Activated CD8-positive, alpha-beta T cell treated with anti-CD3 and anti-CD28 coated beads for 36 hours (primary cell): ENCODE results near the gene TRIM59. TPM values are rescaled to one million over a fixed set of nuclear protein-coding genes. Genes with fewer than 3 reads are reported as not detected.

ENCODE experiments used
- ATAC-seq: fragments of 200-7000 bp; cut with Tn5 transposase; one replicate; pipeline ENCODE4 v1.10.0; 2021; ENCODE audit warnings: mild to moderate bottlenecking, moderate library complexity
- CTCF ChIA-PET: fragments of 350-600 bp; sonication (Branson Sonifier 250); formaldehyde crosslinking; loops from one replicate; lab custom pipeline; 2021; ENCODE audit warnings: antibody characterized with exemption; lab: Charles Lee
- POLR2A ChIA-PET: fragments of 350-600 bp; sonication (Branson Sonifier 250); formaldehyde crosslinking; loops from one replicate; lab custom pipeline; 2021; ENCODE audit warnings: antibody characterized with exemption; lab: Charles Lee
- DNase-seq: peaks from one replicate; pipeline ENCODE4 v3.0.0-alpha.2; 2020
- H3K27ac Mint-ChIP-seq: one replicate; pipeline ENCODE4 v1.8.0; 2021; ENCODE audit warnings: mild to moderate bottlenecking, mixed read lengths
- H3K27me3 Mint-ChIP-seq: one replicate; pipeline ENCODE4 v1.8.0; 2021; ENCODE audit warnings: mixed read lengths
- H3K36me3 Mint-ChIP-seq: one replicate; pipeline ENCODE4 v1.8.0; 2021; ENCODE audit warnings: low read depth, mixed read lengths
- H3K4me1 Mint-ChIP-seq: one replicate; pipeline ENCODE4 v1.8.0; 2021; ENCODE audit warnings: low read depth, mixed read lengths
- H3K4me3 Mint-ChIP-seq: one replicate; pipeline ENCODE4 v1.8.0; 2021; ENCODE audit warnings: mild to moderate bottlenecking, moderate library complexity, mixed read lengths
- H3K9me3 Mint-ChIP-seq: one replicate; pipeline ENCODE4 v1.8.0; 2021; ENCODE audit warnings: mixed read lengths
- intact Hi-C: fragments of 100-400 bp; cut with micrococcal nuclease; formaldehyde crosslinking; loops from one replicate; pipeline ENCODE4 v1.10.0; 2022
- total RNA-seq, 2 experiments: library from RNA; stranded (reverse); gene quantifications; one replicate each; pipeline ENCODE4 v1.2.3, GENCODE V29; 2021
- TF ChIP-seq, protein P1 (sequence below): fragments of 200-600 bp; IDR thresholded peaks from one replicate; pipeline ENCODE4 v1.8.0; 2022; ENCODE audit warnings: antibody characterized with exemption, mild to moderate bottlenecking

TRIM59 gene
- total RNA-seq, 2 experiments from 2014 or later, result 27.0 to 27.8 TPM

DNA sequence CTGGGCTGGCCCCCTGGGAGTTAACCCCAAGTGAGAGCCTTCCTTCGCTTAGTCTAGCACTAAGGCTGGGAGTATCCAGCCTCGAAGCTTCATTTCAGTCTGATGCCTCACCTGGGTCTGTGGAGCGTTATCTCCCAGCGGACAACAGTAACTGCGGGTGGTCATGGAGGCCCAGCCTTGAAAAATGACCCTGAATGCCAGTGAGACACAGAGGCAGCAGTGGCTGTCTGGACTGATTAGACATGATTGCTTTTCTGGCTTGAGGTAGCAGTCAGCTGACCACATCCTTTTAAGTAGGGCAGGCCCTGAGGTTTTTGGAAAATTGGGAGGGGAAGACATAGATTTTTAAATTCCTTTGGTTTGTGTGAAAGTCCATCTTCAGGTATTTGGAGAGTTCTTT is 28.2 kb upstream of the TRIM59 start:
- intact Hi-C loops, result no loop called here
- ChIA-PET CTCF (no interaction called here), POLR2A (no interaction called here)
- H3K27ac Mint-ChIP-seq, result no peak overlapping the region
- H3K36me3 Mint-ChIP-seq, result no peaks in the 10 kb centered on the region
- no peaks in the 10 kb centered on the region for H3K9me3 Mint-ChIP-seq
- TF ChIP-seq, protein P1, sequence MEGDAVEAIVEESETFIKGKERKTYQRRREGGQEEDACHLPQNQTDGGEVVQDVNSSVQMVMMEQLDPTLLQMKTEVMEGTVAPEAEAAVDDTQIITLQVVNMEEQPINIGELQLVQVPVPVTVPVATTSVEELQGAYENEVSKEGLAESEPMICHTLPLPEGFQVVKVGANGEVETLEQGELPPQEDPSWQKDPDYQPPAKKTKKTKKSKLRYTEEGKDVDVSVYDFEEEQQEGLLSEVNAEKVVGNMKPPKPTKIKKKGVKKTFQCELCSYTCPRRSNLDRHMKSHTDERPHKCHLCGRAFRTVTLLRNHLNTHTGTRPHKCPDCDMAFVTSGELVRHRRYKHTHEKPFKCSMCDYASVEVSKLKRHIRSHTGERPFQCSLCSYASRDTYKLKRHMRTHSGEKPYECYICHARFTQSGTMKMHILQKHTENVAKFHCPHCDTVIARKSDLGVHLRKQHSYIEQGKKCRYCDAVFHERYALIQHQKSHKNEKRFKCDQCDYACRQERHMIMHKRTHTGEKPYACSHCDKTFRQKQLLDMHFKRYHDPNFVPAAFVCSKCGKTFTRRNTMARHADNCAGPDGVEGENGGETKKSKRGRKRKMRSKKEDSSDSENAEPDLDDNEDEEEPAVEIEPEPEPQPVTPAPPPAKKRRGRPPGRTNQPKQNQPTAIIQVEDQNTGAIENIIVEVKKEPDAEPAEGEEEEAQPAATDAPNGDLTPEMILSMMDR, result no peak
- ATAC-seq, result no peak
- no peak for DNase-seq
- H3K4me3 Mint-ChIP-seq, result no peak overlapping the region
- H3K27me3 Mint-ChIP-seq, result peaks cover 10% of the 10 kb centered on the region
- H3K4me1 Mint-ChIP-seq, result no peaks in the 10 kb centered on the region

DNA sequence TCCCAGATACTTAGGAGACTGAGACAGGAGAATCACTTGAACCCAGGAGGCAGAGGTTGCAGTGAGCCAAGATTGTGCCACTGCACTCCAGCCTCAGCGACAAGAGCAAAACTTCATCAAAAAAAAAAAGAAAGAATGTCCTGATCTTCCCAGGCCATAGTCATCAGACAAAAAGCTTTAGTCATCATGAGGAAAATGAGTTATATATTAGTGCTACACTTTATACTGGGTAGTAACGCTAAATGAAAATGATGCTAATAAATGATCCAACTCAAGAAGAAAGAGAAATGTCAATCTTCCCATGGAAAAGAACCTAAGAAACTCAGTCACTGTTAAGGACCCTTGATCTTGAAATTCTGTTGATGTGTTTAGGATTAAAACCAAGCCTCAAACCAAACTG is 26.3 kb upstream of the TRIM59 start:
- Mint-ChIP-seq H3K36me3 (no peaks in the 10 kb centered on the region), H3K4me1 (no peaks in the 10 kb centered on the region), H3K9me3 (peaks cover 6% of the 10 kb centered on the region), H3K4me3 (no peak overlapping the region), H3K27ac (no peak overlapping the region), H3K27me3 (peaks cover 10% of the 10 kb centered on the region)
- CTCF ChIA-PET, result no interaction called here
- POLR2A ChIA-PET, result no interaction called here
- DNase-seq (no peak), ATAC-seq (no peak)
- TF ChIP-seq, protein P1, result no peak
- intact Hi-C loops, result no loop called here

DNA sequence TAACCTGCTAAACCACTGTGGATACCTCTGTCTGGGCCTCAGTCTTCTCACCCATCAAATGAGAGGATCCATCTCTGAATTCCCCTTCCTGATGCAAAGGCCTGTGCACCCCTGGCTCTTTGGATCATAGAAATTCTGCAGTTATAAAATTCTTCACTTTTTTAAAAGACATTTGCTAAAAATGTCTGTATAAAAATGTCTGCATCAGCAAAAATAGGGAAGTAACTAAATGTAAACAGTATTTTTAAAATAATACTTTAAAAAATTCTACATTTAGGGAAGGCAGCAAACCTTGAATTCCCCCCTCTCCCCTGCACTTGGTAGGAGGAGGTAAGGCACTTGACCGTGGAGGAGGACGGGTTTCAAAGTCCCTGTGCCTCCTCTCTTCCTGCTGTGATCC is 25.6 kb upstream of the TRIM59 start:
- CTCF ChIA-PET, result no interaction called here
- DNase-seq, result no peak
- no peaks in the 10 kb centered on the region for H3K36me3 Mint-ChIP-seq
- intact Hi-C loops, result no loop called here
- no peaks in the 10 kb centered on the region for H3K4me1 Mint-ChIP-seq
- TF ChIP-seq, protein P1, result no peak
- H3K9me3 Mint-ChIP-seq, result peaks cover 11% of the 10 kb centered on the region
- peaks cover 10% of the 10 kb centered on the region for H3K27me3 Mint-ChIP-seq
- no peak for ATAC-seq
- POLR2A ChIA-PET, result no interaction called here
- H3K27ac Mint-ChIP-seq, result no peak overlapping the region
- no peak overlapping the region for H3K4me3 Mint-ChIP-seq

DNA sequence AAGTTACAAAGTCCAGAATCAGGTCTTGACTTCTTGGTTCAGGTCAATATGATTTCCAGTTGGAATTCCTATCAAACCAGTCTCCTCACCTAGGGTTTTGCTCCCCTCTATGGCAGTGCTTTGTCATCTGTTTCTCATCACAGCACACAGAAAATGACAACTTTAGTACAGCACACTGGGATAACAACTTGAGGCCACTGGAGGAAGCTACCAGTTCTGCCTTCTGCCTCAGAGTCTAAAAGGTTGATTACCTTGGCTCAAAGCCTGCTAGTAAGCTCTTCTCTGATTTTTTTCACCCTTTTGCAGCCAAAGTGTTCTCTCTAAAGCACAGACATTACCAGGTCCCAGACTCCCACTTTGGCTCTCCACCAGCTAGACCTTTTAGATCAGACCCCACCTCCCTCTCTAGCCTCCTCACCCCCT is 24.8 kb upstream of the TRIM59 start:
- TF ChIP-seq, protein P1, result no peak
- CTCF ChIA-PET, result no interaction called here

DNA sequence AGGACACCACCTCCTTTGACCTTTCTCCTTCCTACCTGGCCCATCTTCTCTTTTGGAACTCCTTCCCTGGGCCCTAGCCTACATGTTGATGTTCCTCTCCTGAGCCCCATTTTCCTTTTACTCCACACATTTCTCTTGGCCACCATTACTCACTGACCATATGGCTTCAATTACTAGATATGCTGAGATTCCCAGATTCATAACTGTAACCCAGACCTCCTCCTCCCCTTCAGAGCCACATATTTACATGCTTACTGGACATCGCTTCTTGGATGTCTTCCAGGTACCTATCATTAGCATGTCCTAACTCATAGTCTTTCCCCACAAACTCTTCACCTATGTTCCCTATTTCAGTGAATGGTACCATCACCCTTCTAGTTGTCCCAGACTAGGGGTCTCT is 24.4 kb upstream of the TRIM59 start:
- no peak overlapping the region for H3K27ac Mint-ChIP-seq

More for the DNA sequence above, 24.8 kb upstream of the TRIM59 start:
- H3K9me3 Mint-ChIP-seq, result peaks cover 17% of the 10 kb centered on the region
- H3K27me3 Mint-ChIP-seq, result peaks cover 10% of the 10 kb centered on the region
- ATAC-seq, result no peak
- DNase-seq, result no peak
- no peak overlapping the region for H3K27ac Mint-ChIP-seq
- H3K36me3 Mint-ChIP-seq, result peaks cover 3% of the 10 kb centered on the region
- H3K4me3 Mint-ChIP-seq, result no peak overlapping the region
- POLR2A ChIA-PET, result no interaction called here
- no peaks in the 10 kb centered on the region for H3K4me1 Mint-ChIP-seq
- intact Hi-C loops, result no loop called here

More for the DNA sequence above, 24.4 kb upstream of the TRIM59 start:
- ATAC-seq (no peak), DNase-seq (no peak)
- POLR2A ChIA-PET, result no interaction called here
- Mint-ChIP-seq H3K4me3 (no peak overlapping the region), H3K27me3 (peaks cover 10% of the 10 kb centered on the region), H3K36me3 (peaks cover 3% of the 10 kb centered on the region), H3K4me1 (no peaks in the 10 kb centered on the region), H3K9me3 (peaks cover 17% of the 10 kb centered on the region)
- CTCF ChIA-PET, result no interaction called here
- TF ChIP-seq, protein P1, result no peak
- intact Hi-C loops, result no loop called here
